CD4-positive, CD25-positive, alpha-beta regulatory T cell (primary cell): ENCODE data around the gene NKAP. TPM values are rescaled to one million over a fixed set of nuclear protein-coding genes. Genes with fewer than 3 reads are reported as not detected.
"Not testable (repeated sequence)": the region's sequence is repeated elsewhere in the genome, so short reads cannot be mapped to it uniquely, and the experiment has no call there.

Source experiments
- ATAC-seq, 2 donors: fragments of 150-1000 bp; cut with Tn5 transposase; one replicate each; pipeline ENCODE4 v1.10.0; 2021; ENCODE audit warnings: low read depth in 2 of 2, moderate number of reproducible peaks in 2 of 2, moderate library complexity in 1 of 2
- DNase-seq, 3 donors: peaks; one replicate each; pipeline versions ENCODE4 v3.0.0 to v3.0.0-alpha.2; 2012 to 2022; ENCODE audit warnings: mixed read lengths in 1 of 3
- H3K27ac ChIP-seq: one replicate; pipeline ENCODE4 v1.7.0; 2013; ENCODE audit warnings: mild to moderate bottlenecking, low read length; ENCODE audit not compliant: insufficient read depth, poor library complexity, severe bottlenecking
- H3K27me3 ChIP-seq: one replicate; pipeline ENCODE4 v1.7.0; 2013; ENCODE audit warnings: low read length; ENCODE audit not compliant: control insufficient read depth, insufficient read depth
- H3K36me3 ChIP-seq: one replicate; pipeline ENCODE4 v1.7.0; 2013; ENCODE audit warnings: mild to moderate bottlenecking, low read length, moderate library complexity; ENCODE audit not compliant: control insufficient read depth, insufficient read depth
- H3K4me1 ChIP-seq: 2 replicates; pipeline ENCODE4 v1.7.0; 2013; ENCODE audit warnings: mild to moderate bottlenecking, low read length; ENCODE audit not compliant: insufficient read depth, control insufficient read depth, poor library complexity, severe bottlenecking
- H3K4me3 ChIP-seq: one replicate; pipeline ENCODE4 v1.7.0; 2013; ENCODE audit warnings: low read depth, mild to moderate bottlenecking, low read length, moderate library complexity
- H3K9me3 ChIP-seq, 2 experiments: 1 replicate in 1 of 2; 2 replicates in 1 of 2; pipeline ENCODE4 v1.7.0; 2013; ENCODE audit warnings: low read length in 2 of 2, mild to moderate bottlenecking in 1 of 2, moderate library complexity in 1 of 2; ENCODE audit not compliant: control insufficient read depth in 2 of 2
- H3K27ac Mint-ChIP-seq, 3 donors: one replicate each; pipeline ENCODE4 v1.8.0; 2020 to 2022; ENCODE audit warnings: mild to moderate bottlenecking in 3 of 3, mixed read lengths in 3 of 3, moderate library complexity in 2 of 3
- H3K27me3 Mint-ChIP-seq: one replicate; pipeline ENCODE4 v1.8.0; 2022; ENCODE audit warnings: mild to moderate bottlenecking, mixed read lengths
- H3K36me3 Mint-ChIP-seq: one replicate; pipeline ENCODE4 v1.8.0; 2020; ENCODE audit warnings: mixed read lengths
- H3K4me1 Mint-ChIP-seq, 4 donors: one replicate each; pipeline ENCODE4 v1.8.0; 2020 to 2022; ENCODE audit warnings: mixed read lengths in 4 of 4, mild to moderate bottlenecking in 1 of 4
- H3K4me3 Mint-ChIP-seq, 4 donors: one replicate each; pipeline ENCODE4 v1.8.0; 2020 to 2022; ENCODE audit warnings: mild to moderate bottlenecking in 4 of 4, mixed read lengths in 4 of 4, moderate library complexity in 3 of 4
- H3K9me3 Mint-ChIP-seq, 7 donors: one replicate each; pipeline ENCODE4 v1.8.0; 2020 to 2022; ENCODE audit warnings: mixed read lengths in 7 of 7, mild to moderate bottlenecking in 3 of 7, moderate library complexity in 2 of 7
- polyA plus RNA-seq, 4 donors: library from polyadenylated mRNA; unstranded; fragments of 300-500 nt; fragmentation: Illumina TruSeq; gene quantifications; one replicate each; pipeline ENCODE4 v1.2.3, GENCODE V29; 2021
- total RNA-seq: library from RNA; stranded (reverse); gene quantifications from one replicate; pipeline ENCODE4 v1.2.3, GENCODE V29; 2022

NKAP gene
- total and polyA plus RNA-seq, 5 donors from 2014 or later, result 2.5 to 13.0 (median 3.8) TPM

DNA sequence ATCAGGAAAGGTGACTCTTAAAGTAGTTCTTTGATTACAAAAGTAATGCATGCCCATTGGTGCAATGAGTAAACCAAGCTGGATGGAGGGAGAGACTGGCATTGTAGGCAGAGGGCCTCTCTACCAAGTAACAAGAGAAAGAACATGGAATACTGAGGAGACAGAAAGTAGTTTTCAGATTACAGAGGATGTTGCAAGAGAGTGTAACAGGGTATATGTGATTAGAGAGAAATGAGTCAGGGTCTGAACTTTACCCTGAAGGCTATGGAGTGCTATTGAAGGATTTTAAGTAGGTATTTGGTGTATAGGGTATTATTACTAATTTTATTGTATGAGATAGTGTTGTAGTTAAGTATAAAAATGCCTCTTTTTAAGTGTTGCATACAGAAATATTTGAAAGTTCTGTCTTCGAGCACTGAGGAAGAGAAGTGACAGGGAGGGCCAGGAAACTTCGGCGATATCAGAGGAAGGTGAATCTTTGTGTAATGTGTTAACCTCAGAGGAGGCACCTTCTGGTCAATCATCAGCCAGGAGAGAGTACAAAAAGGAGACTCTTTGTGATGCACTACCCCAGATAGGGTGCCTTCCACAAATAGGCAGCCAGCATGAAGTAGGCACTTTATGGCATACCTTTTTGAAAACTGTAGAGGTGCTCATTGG, 8.2 kb downstream of the NKAP start:
- ATAC-seq (no peak), DNase-seq (no peak)
- no peak overlapping the region for H3K4me3 Mint-ChIP-seq
- Histone ChIP-seq H3K27me3 (no peaks in the 10 kb centered on the region), H3K9me3 (no peaks in the 10 kb centered on the region), H3K4me1 (no peaks in the 10 kb centered on the region), H3K27ac (no peak overlapping the region), H3K36me3 (peaks cover 26% of the 10 kb centered on the region), H3K4me3 (no peak overlapping the region)
- H3K27me3 Mint-ChIP-seq, result no peaks in the 10 kb centered on the region
- H3K36me3 Mint-ChIP-seq, result peaks cover 4% of the 10 kb centered on the region
- H3K4me1 Mint-ChIP-seq, result peaks cover 0 to 3% (median 0%) of the 10 kb centered on the region in 4 donors
- H3K9me3 Mint-ChIP-seq, result no peaks in the 10 kb centered on the region
- H3K27ac Mint-ChIP-seq, result no peak overlapping the region

DNA sequence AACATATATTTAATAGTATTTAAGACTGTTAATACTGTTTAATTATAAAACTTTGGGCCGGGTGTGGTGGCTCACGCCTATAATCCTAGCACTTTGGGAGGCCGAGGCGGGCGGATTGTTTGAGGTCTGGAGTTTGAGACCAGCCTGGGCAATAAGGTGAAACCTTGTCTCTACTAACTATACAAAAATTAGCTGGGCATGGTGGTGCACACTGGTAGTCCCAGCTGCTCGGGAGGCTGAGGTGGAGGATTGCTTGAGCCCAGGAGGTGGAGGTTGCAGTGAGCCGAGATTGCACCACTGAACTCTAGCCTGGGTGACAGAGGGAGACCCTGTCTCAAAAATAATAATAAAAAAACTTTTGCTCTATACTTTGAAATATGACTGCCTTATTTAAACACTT, 21.2 kb downstream of the NKAP start:
- not testable (repeated sequence) for H3K9me3 ChIP-seq, ATAC-seq, H3K9me3 Mint-ChIP-seq, H3K4me3 Mint-ChIP-seq, H3K4me1 Mint-ChIP-seq, H3K27me3 ChIP-seq, H3K27me3 Mint-ChIP-seq, H3K27ac ChIP-seq, H3K36me3 ChIP-seq, H3K4me3 ChIP-seq, DNase-seq, H3K27ac Mint-ChIP-seq, H3K4me1 ChIP-seq
- H3K36me3 Mint-ChIP-seq, result peaks cover 13% of the 10 kb centered on the region

DNA sequence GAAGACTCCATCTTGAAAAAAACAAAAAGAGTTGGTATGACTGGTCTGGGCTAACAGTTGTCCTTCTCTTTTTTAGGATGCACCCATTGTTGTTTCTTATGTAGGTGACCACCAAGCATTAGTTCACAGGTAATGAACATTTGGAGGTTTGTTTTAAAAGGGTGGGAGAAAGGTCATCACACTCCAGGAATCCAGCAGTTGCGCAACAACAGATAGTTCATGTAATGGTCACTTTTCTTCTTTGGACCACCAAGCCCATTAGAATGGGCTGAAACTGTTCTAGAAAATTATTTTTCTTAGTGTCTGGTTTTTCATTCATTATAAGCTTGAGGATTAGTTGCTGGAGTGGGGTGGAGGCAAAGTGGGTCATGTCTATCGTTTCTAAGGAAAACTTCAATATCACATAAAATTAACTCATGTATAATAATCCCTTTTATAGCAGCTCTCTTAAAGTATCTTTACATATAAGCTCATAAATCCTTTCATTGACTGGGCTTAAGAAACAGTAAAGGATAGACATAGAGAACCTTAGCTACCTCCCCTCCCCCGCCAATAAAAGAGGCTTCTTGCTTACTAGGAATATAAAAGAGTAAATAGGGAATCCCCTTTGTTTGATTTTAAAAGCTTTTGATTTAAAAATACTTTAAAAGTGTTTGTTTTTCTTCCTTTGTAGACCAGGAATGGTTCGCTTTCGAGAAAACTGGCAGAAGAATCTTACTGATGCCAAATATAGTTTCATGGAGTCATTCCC, 23.5 kb downstream of the NKAP start:
- Histone ChIP-seq H3K4me1 (no peaks in the 10 kb centered on the region), H3K27ac (no peak overlapping the region), H3K4me3 (no peak overlapping the region), H3K9me3 (no peaks in the 10 kb centered on the region), H3K27me3 (no peaks in the 10 kb centered on the region), H3K36me3 (no peaks in the 10 kb centered on the region)
- no peak overlapping the region for H3K4me3 Mint-ChIP-seq
- DNase-seq (no peak), ATAC-seq (no peak)
- H3K4me1 Mint-ChIP-seq, result no peaks in the 10 kb centered on the region
- peaks cover 7% of the 10 kb centered on the region for H3K36me3 Mint-ChIP-seq
- H3K27me3 Mint-ChIP-seq, result no peaks in the 10 kb centered on the region
- peaks cover 0 to 2% (median 0%) of the 10 kb centered on the region in 7 donors for H3K9me3 Mint-ChIP-seq
- H3K27ac Mint-ChIP-seq, result no peak overlapping the region

DNA sequence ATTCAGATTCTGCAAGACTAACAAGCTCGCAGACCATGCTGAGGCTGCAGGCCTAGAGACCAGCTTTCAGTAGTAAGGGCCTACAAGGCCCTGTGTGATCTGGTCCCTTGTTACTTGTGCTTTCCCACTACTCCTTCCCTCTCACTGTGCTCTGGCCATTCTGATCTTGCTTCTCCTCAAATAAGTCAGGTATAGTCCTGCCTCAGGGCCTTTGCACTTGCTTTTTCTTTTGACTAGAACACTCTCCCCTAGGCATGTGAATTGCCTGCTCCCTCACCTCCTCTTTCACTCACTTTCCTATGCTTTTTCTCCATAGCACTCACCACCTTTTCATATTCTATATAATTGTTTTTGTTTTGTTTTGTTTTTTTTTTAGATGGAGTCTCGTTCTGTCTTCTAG, 25.7 kb downstream of the NKAP start:
- peaks cover 0 to 3% (median 0%) of the 10 kb centered on the region in 7 donors for H3K9me3 Mint-ChIP-seq
- no peaks in the 10 kb centered on the region for H3K27me3 Mint-ChIP-seq
- H3K27ac ChIP-seq, result no peak overlapping the region
- no peaks in the 10 kb centered on the region for H3K4me1 Mint-ChIP-seq
- DNase-seq, result no peak
- no peak overlapping the region for H3K27ac Mint-ChIP-seq
- no peaks in the 10 kb centered on the region for H3K27me3 ChIP-seq
- no peaks in the 10 kb centered on the region for H3K4me1 ChIP-seq
- no peak for ATAC-seq
- no peaks in the 10 kb centered on the region for H3K36me3 ChIP-seq
- H3K4me3 Mint-ChIP-seq, result no peak overlapping the region
- no peaks in the 10 kb centered on the region for H3K9me3 ChIP-seq
- H3K36me3 Mint-ChIP-seq, result no peaks in the 10 kb centered on the region
- H3K4me3 ChIP-seq, result no peak overlapping the region

DNA sequence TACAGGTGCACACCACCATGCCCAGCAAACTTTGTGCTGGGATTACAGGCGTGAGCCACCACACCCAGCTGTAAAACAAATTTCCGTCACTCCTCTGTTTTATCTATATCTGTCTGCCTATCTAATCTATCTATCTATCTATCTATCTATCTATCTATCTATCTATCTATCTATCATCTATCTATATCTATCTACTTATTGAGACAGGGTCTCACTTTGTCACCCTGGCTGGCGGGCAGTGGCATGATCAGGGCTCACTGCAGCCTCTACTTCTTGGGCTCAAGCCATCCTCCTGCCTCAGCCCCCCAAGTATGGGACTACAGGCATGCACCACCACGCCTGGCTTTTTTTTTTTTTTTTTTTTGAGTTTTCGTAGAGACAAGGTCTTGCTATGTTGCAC, 27.2 kb downstream of the NKAP start:
- no peak overlapping the region for H3K27ac Mint-ChIP-seq
- no peaks in the 10 kb centered on the region for H3K36me3 Mint-ChIP-seq
- ATAC-seq (no peak), DNase-seq (no peak)
- H3K4me1 ChIP-seq, result no peaks in the 10 kb centered on the region
- no peak overlapping the region for H3K4me3 ChIP-seq
- H3K27me3 Mint-ChIP-seq, result no peaks in the 10 kb centered on the region
- H3K4me3 Mint-ChIP-seq, result no peak overlapping the region
- H3K9me3 Mint-ChIP-seq, result peaks cover 0 to 3% (median 0%) of the 10 kb centered on the region in 7 donors
- H3K27me3 ChIP-seq, result no peaks in the 10 kb centered on the region
- H3K36me3 ChIP-seq, result no peaks in the 10 kb centered on the region
- H3K4me1 Mint-ChIP-seq, result no peaks in the 10 kb centered on the region
- no peak overlapping the region for H3K27ac ChIP-seq
- no peaks in the 10 kb centered on the region for H3K9me3 ChIP-seq

DNA sequence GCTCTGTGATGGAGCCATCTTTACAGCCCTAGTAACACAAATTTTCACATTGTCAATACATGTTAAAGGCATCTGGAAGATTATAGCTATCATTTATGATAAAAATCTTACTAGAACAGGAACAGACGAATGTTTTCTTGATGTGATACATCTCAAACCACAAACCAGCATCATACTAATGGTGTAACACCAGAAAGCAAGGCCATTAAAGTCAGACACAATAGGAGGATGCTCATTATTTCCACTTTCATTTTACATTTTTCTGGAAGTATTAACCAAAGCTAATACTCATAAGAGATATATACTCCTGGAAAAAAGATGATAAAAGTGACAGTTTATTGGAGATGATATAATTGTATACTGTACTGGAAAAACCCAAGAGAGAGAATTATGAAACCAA, 42.6 kb downstream of the NKAP start:
- H3K9me3 ChIP-seq, result no peaks in the 10 kb centered on the region
- Mint-ChIP-seq H3K36me3 (no peaks in the 10 kb centered on the region), H3K9me3 (no peaks in the 10 kb centered on the region), H3K4me3 (no peak overlapping the region), H3K27me3 (peaks cover 5% of the 10 kb centered on the region), H3K4me1 (peaks cover 0 to 2% (median 0%) of the 10 kb centered on the region in 4 donors), H3K27ac (no peak overlapping the region)
- no peak overlapping the region for H3K4me3 ChIP-seq
- ATAC-seq (no peak), DNase-seq (no peak)
- no peaks in the 10 kb centered on the region for H3K4me1 ChIP-seq
- H3K36me3 ChIP-seq, result no peaks in the 10 kb centered on the region
- no peak overlapping the region for H3K27ac ChIP-seq
- H3K27me3 ChIP-seq, result no peaks in the 10 kb centered on the region

DNA sequence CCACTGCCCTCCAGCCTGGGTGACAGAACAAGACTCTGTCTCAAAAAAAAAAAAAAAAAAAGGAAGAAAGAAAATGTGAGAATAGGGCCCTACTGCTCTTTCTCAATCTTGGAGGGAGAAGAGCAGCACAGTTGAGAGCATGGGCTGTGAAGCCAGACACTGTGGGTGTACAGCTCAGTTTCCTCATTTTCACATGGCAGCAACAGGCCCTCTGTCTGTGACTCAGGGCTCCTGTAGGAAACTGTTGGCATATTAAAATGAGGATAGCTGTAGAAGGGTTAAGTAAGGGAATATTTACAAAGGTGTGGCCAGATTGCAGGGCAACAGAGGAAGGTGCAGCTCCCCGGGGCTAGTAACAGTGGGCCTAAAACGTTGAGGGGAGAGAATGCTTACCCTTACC, 44.4 kb downstream of the NKAP start:
- H3K4me1 ChIP-seq, result no peaks in the 10 kb centered on the region
- Mint-ChIP-seq H3K4me1 (peaks cover 0 to 2% (median 0%) of the 10 kb centered on the region in 4 donors), H3K4me3 (no peak overlapping the region), H3K27me3 (peaks cover 5% of the 10 kb centered on the region), H3K9me3 (no peaks in the 10 kb centered on the region), H3K27ac (no peak overlapping the region), H3K36me3 (no peaks in the 10 kb centered on the region)
- H3K4me3 ChIP-seq, result no peak overlapping the region
- DNase-seq (no peak), ATAC-seq (no peak)
- H3K36me3 ChIP-seq, result no peaks in the 10 kb centered on the region
- H3K27me3 ChIP-seq, result no peaks in the 10 kb centered on the region
- H3K9me3 ChIP-seq, result no peaks in the 10 kb centered on the region
- H3K27ac ChIP-seq, result no peak overlapping the region

DNA sequence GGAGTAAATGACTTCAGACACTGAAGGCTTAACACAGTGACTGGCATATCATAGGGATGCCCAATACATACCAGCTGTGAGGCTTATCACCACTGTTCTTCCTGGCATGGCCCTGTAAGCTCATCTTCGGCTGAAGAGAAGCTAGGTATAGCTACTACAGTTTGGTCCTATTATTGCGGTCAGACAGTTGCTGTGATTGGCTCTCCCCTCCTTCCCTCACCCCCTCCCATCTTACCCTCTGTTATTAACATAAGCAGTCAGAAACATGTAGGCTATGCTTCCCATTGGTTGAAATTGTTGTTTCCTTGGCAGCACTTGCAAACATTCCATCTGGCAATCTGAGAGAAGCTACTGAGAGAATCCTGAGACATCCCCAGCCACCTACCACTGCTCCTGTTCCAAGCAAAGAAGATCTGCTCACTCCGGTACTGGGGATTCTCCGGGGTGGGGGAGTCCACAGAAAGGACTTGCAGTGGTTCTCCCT, 47.7 kb downstream of the NKAP start, which contains the start of gene AKAP14:
Gene AKAP14, plus strand, starts transcription at position 51 of the 484 bp plus-strand sequence. CDS start 7,331 bp downstream, outside the sequence.
- Histone ChIP-seq H3K27ac (no peak within 1 kb of the TSS), H3K27me3 (no peaks in the 10 kb centered on the region), H3K4me1 (no peaks in the 10 kb centered on the region), H3K9me3 (no peaks in the 10 kb centered on the region), H3K4me3 (no peak within 1 kb of the TSS), H3K36me3 (no peaks in the 10 kb centered on the region)
- no peak within 1 kb of the TSS for H3K27ac Mint-ChIP-seq
- H3K36me3 Mint-ChIP-seq, result no peaks in the 10 kb centered on the region
- DNase-seq (no peak), ATAC-seq (no peak)
- H3K9me3 Mint-ChIP-seq, result no peaks in the 10 kb centered on the region
- H3K4me1 Mint-ChIP-seq, result peaks cover 0 to 2% (median 0%) of the 10 kb centered on the region in 4 donors
- H3K27me3 Mint-ChIP-seq, result peaks cover 12% of the 10 kb centered on the region
- H3K4me3 Mint-ChIP-seq, result no peak within 1 kb of the TSS
